GM19452 (cell line): Measurements from ENCODE around the gene ATAD3C.
"Not testable (repeated sequence)": the region's sequence is repeated elsewhere in the genome, so short reads cannot be mapped to it uniquely, and the experiment has no call there.

Experiments
- ATAC-seq: cut with Tn5 transposase; IDR thresholded peaks from one replicate; pipeline ENCODE4 v1.9.1; 2021; ENCODE audit not compliant: unreplicated experiment

Gene ATAD3C, protein sequence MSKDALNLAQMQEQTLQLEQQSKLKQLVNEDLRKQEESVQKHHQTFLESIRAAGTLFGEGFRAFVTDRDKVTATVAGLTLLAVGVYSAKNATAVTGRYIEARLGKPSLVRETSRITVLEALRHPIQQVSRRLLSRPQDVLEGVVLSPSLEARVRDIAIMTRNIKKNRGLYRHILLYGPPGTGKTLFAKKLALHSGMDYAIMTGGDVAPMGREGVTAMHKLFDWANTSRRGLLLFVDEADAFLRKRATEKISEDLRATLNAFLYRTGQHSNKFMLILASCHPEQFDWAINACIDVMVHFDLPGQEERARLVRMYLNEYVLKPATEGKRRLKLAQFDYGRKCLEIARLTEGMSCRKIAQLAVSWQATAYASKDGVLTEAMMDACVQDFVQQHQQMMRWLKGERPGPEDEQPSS

DNA sequence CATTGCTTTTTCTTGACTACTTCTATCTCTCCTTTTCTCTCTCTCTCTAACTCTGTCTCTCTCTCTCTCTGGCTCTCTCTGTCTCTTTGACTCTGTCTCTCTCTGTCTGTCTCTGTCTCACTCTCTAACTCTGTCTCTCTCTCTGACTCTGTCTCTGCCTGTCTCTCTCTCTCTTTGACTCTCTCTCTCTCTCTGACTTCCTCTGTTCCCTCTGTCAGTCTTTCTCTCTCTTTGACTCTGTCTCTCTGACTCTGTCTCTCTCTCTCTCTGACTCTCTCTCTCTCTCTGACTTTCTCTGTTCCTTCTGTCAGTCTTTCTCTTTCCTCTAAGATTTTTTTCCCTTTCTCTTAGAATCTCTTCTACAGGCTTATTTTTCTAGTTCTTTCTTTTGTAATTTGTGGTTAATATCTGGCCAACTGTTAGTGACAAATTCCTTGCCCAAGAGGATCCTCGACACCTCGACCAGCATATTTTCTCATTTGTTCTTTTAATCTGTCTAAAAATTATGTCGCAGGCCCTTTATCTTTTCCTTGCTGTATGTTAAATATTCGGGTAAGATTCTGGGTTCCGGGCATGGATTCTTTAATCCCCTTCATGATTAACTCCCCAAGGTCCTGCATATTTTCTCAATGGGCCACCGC, at the start of gene ATAD3C:
Gene ATAD3C (plus strand): TSS at position 591 of the 641 bp plus-strand sequence. CDS start 995 bp downstream, outside the sequence.
- no peak for ATAC-seq

DNA sequence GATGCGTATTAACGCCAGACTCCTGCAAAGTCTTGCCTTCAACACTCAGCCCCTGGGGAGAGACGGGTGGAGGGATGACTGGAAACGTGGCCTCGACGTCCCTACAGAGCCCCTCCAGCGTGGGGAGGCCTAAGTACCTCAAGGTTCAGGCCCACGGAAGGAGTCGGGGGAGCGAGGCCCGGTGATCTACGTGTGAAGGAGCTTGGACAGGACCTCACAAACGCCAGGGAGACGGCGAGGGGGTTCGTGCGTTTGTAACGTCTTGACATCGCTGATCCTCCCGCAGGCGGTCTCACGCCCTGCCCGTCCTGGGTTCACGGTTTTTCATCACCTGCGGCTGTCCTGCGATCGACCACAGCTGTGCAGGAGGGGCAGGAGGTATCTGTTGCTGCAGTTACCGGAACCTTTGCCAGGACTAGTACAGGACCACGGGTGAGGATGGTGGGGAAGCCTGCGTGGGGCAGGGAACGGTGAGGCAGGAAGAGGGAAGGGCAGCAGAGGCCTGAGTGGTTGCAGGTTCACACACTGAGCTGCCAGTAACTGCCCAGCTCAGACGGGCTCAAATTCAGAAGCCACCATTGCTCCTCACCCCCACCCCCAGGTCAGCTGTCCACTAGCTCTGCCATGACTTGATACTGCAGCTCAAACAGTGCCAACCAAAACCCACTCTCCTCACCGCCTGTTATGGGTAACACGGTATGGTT, 49.5 kb upstream of the ATAD3C start:
- no peak for ATAC-seq

DNA sequence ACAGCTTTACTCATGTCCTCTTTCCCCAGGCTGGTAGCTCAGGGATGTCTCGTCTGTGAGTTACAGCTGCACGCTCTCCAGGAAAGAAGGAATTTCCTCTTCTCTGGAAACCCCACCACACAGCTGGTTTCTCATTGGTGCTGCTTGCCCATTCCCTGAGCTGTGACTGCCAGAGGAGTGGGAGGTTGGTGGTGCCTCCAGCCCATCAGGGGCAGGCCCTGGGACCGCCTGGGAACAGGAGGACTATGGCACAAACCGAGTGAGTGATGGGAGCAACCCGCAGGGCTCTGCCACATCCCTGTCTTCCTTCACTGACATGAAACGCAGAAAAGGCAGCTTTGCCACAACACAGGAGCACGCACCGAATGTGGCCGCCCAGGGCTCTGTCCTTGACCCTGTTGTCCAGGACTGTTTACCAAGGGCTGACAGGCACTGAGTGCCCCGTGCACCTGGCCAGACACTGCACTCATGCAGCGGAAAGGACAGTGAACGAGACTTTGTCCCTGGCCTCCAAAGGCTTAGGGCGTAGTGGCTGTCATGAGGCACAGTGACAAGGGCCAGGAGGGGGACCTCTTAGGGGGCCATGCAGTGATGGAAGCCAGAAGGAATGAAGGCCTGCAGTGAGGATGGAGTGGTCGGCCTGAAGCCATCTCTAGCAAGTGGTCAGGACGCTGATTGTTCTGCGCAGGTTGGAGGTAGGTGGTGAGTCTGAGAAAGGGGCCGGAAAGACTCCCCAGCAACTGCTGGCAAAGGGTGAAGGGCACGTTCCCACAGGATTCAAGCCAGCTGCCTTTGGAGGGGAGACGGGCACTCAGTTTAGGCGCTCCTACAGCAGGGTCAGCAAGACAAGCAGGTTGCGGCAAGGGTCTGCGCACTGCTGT, 48.7 kb upstream of the ATAD3C start:
- ATAC-seq = no peak

DNA sequence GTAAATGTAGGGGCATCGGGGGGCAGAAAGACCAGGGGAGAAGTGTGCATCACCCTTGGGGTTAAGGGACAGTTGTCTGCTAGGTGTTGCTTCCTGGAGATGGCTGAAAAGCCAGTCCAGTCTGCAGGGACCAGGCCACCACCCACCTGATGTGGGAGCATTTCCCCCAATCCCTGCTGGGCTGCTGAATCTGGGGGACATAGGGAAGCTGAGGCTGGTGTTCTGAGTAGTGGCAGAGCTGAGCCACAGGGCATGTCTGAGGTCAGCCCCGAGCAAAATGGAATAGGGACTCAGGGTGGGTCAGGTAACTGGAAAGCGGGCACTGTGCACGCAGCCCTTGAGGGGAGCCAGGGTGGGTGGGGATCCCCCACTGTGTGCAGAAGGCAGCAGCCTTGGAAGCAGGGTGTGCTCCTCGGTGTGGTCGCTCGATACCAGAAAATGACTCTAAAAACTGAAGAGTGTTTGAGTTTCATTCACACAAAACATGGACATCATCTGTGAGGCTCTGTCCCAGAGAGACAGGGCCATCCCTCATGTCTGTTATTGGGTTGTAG, 48.0 kb upstream of the ATAD3C start:
- no peak for ATAC-seq

DNA sequence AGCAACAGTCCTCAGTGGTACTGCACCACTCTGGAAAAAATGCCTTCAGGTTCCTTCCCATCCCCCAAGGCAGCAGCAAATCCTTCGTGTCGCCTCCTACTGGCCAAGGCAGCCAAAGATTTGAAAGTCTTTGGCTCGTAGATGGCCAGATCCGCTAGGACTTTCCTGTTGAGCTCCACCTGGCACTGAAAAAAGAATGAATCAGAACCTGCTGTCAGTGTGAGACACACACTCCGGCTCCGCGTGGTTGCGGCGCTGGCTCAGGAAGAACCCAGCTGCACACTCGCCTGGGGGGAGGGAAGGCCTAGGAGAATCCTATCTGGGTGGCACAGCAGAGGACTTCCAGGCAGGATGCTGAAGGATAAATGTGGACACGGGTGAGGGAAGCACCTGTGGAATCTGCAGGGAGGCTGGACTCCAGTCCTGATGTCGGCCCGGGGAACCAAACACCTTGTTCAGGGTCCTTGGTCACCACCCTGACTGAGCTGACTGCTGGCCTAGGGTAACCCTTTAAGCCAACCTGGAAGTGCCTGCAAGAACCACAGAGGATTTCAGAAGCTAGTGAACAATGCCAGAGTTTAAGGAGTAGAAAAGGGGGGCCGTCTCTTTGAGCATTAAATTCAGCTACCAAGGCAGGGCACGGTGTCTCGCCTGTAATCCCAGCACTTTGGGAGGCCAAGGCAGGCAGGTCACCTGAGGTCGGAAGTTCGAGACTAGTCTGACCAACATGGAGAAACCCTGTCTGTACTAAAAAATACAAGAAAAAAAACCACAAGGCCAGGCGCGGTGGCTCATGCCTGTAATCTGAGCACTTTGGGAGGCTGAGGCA, 47.2 kb upstream of the ATAD3C start:
- ATAC-seq = no peak

DNA sequence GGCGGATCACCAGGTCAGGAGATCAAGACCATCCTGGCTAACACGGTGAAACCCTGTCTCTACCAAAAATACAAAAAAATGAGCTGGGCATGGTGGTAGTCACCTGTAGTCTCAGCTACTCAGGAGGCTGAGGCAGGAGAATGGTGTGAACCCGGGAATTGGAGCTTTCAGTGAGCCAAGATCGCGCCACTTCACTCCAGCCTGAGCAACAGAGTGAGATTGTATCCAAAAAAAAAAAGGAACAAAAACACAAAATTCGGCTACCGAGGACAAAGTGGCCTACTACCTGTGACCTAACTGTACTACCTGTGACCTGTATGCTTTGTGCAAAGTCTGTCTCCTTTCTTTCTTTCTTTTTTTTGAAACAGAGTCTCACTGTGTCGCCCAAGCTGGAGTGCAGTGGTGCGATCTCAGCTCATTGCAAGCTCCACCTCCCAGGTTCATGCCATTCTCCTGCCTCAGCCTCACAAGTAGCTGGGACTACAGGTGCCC, 46.5 kb upstream of the ATAD3C start:
- ATAC-seq = not testable (repeated sequence)

DNA sequence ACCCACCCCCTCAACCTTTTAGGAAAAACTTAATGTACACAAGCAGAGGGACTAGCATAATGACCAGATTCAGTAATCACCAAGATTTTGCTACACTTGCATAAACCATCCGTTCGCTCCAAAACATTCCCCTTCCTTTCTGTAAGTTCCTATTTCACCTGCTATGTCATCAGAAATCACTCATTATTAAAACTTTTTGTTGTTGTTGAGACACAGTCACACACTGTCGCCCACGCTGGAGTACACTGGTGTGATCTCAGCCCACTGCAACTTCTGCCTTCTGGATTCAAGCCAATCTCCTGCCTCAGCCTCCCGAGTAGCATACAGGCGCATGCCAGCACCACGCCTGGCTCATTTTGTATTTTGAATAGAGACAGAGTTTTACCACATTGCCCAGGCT, 45.8 kb upstream of the ATAD3C start:
- ATAC-seq = no peak

DNA sequence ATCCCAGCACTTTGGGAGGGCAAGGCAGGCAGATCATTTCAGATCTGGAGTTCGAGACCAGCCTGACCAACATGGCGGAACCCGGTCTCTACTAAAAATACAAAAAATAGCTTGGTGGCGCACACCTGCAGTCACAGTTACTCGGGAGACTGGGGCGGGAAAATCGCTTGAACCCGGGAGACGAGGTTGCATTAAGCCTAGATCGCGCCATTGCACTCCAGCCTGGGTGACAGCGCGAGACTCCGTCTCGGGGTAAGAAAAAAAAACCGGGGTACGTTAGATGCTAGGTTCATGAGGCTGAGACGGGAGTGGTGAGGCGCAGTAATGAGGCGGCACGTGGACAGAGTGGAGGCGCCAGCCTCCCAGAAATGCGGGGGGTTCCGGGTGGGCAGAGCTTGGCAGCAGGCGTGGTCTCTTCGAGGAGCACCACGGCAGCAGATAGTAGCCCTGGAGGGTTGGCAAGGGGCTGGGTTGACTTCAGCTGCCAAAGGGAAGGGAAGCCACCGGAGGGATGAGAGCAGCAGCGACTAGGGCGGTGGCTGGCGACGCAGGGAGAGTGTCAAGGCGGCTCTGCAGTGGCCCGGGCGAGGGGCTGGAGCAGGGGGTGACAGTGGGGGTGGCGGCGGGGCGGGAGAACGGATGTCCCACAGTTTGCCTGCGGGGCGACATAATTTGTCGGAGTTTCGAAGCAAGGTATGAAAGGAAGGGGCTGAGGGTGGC, 43.2 kb upstream of the ATAD3C start:
- no peak for ATAC-seq

DNA sequence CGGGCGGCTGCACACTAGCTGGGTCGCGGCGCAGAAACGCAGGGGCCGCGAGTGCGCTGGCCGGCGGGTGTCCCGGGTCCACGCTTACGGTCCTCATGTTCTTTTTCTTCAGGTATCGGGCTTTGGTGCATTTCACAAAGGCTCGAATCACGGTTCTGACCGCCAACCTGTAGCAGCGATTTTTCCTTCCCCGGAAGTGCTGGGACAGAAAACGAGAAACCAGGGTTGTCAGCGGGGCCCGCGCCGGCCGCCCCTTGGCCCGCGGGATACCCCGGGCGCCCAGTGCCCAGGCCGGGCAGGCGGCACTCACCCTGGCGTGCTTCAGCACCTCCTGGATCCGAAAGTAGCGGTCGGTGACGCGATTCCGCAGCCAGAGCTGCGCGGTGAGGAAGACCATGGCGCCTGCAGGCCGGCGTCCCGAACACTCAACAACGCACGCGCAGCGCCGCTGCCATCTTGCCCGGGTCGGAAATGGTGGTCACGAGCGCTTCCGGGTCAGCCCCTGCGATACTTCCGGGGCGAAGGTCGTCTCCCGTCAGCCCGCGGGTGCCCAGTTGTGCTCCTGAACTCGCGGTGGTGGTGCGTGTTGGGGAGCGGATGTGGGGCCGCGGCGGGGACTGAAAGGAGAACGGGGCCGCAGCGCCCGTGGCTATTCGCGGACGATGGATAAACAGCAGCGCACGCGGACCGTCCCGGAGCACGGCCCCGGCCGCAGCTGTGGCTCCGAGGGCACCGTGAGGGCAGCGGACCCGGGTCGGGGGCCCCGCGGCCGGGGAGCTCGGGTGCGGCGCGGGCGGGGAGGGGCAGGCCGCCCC, 42.5 kb upstream of the ATAD3C start, which contains the start of gene MRPL20:
Gene MRPL20 (minus strand): TSS at position 473 of the 815 bp plus-strand sequence. CDS start 76 bp downstream, at position 397.
- peak; percentile 89 for ATAC-seq

DNA sequence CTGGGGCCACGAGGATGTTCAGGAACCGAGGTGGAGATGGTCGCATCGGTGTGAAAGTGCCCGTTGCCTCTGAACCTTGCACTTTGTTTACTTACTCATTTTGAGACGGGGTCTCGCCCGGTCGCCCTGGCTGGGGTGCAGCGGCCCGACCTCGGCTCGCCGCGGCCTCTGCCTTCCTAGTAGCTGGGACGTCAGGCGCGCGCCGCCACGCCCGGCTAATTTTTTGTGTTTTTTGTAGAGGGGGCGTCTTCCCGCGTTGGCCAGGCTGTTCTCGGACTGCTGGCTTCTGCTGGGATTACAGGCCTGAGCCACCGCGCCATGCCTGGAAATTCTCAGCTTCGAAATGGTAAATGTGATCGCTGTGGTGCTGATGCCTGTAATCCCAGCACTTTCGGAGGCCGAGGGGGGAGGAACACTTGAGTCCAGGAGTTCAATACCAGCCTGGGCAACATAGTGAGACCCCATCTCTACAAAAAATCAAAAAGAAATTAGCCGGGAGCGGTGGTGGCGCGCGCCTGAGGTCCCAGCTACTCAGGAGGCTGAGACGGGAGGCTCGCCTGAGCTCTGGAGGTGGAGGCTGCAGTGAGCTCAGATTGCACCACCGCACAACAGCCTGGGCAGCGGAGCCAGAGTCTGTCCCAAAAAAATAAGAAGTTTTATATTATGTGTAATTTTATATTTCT, 41.7 kb upstream of the ATAD3C start:
- ATAC-seq = peak; percentile 29

DNA sequence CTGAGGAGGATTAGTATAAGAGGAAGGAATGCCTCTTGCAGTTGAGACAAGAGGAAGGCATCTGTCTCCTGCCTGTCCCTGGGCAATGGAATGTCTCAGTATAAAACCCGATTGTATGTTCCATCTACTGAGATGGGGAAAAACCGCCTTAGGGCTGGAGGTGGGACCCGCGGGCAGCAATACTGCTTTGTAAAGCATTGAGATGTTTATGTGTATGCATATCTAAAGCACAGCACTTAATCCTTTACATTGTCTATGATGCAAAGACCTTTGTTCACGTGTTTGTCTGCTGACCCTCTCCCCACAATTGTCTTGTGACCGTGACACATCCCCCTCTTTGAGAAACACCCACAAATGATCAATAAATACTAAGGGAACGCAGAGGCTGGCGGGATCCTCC, 39.3 kb upstream of the ATAD3C start:
- ATAC-seq = not testable (repeated sequence)

DNA sequence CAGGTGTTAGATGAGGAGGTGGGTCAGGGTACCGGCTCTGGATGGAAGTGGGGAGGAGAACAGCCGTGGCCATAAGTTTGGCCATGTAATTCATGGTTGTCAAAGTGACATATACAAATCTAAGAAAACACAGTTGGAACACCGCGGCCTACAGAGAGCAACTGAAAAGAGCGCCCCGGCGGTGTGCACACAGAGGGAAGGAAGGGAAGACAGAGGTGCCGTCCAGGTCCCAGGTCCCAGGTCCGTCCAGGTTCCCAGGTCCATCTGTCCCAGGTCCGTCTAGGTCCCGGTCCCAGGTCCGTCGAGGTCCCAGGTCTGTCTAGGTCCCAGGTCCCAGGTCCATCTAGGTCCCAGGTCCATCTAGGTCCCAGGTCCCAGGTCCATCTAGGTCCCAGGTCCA, 37.9 kb upstream of the ATAD3C start:
- ATAC-seq = no peak

DNA sequence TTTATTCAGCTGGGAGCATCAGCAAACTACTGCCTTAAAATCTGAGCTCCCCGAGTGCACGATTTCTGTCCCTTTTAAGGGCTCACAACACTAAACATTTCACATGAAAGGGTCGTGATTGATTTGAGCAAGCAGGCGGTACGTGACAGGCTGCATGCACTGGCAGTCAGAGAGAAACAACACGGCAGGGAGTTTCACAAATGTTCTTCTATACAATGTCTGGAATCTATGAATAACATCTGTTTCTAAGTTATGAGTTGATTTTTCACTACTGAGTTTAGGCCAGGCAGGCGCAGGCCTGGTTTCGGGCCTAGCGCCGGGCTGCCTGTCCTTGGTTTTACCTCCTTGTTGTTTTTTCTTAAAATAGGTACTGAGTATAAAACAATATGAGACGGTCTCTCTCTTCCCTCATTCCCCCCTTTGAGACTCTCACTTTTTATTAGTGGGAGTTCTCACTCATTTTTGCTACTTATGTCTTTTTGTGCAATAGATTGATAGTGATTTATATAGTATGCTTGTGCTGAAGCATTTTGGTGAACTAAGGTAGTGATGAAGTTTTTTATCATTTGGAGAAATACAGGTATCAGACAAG, 37.1 kb upstream of the ATAD3C start:
- not testable (repeated sequence) for ATAC-seq

DNA sequence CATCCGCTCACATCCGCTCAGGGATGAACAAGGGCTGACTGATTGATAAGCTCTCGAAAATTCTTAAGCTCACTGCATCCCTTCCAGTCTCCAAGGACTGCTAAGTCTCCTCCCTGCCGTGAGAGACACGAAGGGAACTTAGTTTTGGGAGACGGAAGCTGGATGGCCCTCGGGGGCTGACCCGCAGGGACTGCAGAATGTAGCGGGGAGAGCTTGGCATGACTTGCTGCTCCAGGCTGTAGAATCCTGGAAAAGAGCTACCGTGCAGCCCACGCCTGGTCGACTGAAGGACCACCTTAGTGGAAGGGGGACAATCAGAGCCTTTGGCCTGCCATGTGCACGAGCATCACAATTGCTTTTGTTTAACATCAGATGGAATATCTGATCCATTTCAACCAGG, 33.7 kb upstream of the ATAD3C start:
- ATAC-seq = no peak

DNA sequence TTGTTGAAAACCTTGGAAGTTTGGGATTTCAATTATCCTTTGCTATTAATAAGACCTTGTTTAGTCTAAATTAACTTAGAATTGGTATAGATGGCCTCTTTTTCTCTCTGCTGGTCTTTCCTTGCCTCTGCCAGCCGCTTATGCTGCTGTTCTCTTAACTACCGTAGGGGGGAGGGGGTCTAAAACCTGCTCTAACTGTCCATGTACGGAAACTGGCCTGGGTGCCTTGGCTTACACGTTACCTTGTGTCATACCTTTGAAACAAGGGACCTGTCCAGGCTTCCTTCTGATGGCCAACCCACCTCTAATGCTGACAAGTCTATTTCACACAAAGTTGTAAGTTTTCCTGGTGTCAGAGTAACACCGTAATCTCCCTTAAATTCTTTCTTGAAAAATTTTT, 32.1 kb upstream of the ATAD3C start:
- ATAC-seq = not testable (repeated sequence)

DNA sequence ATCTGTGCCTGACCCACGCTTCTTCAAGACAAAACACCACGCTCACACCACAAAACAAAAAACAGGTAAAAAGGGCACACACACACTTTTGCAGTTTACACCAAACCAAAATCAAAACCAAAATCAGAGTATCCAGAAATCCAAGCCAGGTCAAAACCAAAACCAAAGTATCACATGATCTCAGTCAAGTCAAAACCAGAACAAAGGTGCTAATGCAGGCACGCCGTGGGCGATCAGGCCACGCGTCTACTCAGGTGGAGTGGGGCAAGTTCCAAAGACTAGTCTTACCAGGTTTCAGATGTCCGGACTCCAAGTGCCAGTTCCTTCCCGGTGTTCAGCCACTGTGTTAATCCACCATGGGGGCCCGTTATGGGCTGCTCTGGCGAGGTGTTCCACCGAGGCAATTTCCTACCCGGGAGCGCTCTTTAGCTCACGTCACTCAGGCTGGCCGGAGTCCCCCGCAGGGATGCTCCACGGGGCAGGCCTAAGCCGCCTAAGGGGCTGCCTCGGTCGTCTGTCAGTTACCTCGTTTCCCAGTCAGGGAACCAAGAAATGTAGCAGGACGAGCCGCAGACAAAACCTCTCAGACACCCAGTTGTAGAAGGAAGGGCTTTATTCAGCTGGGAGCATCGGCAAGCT, 31.5 kb upstream of the ATAD3C start:
- ATAC-seq = not testable (repeated sequence)
